K562 (cell line): ENCODE results near the gene LRPAP1. TPM values are rescaled to one million over a fixed set of nuclear protein-coding genes. Genes with fewer than 3 reads are reported as not detected.

Source experiments
- ATAC-seq: fragments of 200-7000 bp; cut with Tn5 transposase; 3 replicates; pipeline ENCODE4 v1.9.1; 2020; ENCODE audit warnings: moderate library complexity
- BruUV-seq: library from RNA; stranded (reverse); fragments of 400-500 nt; replicated peaks from 2 replicates; lab custom pipeline; 2021; lab: Mats Ljungman, UMichigan
- CTCF ChIA-PET: fragments of 300-600 bp; formaldehyde crosslinking; extraction: SDS; loops from one replicate; lab custom pipeline; 2021; ENCODE audit warnings: low intra/inter-chr PET ratio; lab: Yijun Ruan, JAX
- POLR2A ChIA-PET: fragments of 300-600, 350-650 bp; sonication (Branson Sonifier 250); formaldehyde crosslinking; extraction: SDS; loops from one replicate; lab custom pipeline; 2021; ENCODE audit warnings: antibody characterized with exemption, inconsistent platforms; lab: Yijun Ruan, JAX
- DNase-seq, 4 experiments: peaks; one replicate each; pipeline versions ENCODE4 v3.0.0 to v3.0.0-alpha.2; 2011 to 2018; ENCODE audit warnings: low spot score in 3 of 4, mixed read lengths in 3 of 4; ENCODE audit errors: extremely low read depth in 1 of 4
- FAIRE-seq: peaks from 2 replicates; lab custom pipeline; 2011; peaks lifted over from hg19 to GRCh38; lab: Jason Lieb, UNC
- H2AFZ ChIP-seq: 2 replicates; pipeline ENCODE4 v1.6.0; 2011; ENCODE audit warnings: low read depth, low read length, control low read depth, inconsistent platforms
- H3K27ac ChIP-seq: fragments of 200-600 bp; 3 replicates; pipeline ENCODE4 v1.8.0; 2011; ENCODE audit warnings: low read depth, mild to moderate bottlenecking, control low read depth, inconsistent platforms, low read length, moderate library complexity, mixed read lengths; ENCODE audit errors: extremely low read depth
- H3K27me3 ChIP-seq, 2 experiments: fragments of 300-600 bp in 1 of 2; 2 replicates in 1 of 2; 3 replicates in 1 of 2; pipeline versions ENCODE4 v1.6.0 to v1.8.0; 2011; ENCODE audit warnings: inconsistent platforms in 2 of 2, low read length in 2 of 2, mild to moderate bottlenecking in 1 of 2, mixed read lengths in 1 of 2, moderate library complexity in 1 of 2; ENCODE audit not compliant: control insufficient read depth in 2 of 2, insufficient read depth in 2 of 2
- H3K36me3 ChIP-seq: fragments of 300-600 bp; 3 replicates; pipeline ENCODE4 v1.8.0; 2011; ENCODE audit warnings: mild to moderate bottlenecking, low read length, inconsistent platforms; ENCODE audit not compliant: control insufficient read depth, insufficient read depth
- H3K4me1 ChIP-seq, 2 experiments: fragments of 200-600 bp in 1 of 2; replicated peaks in 1 of 2; 2 replicates in 1 of 2; 3 replicates in 1 of 2; pipeline versions ENCODE4 v1.5.1 to v1.8.0; 2011; ENCODE audit warnings: inconsistent platforms in 2 of 2, low read length in 2 of 2, mild to moderate bottlenecking in 1 of 2, mixed read lengths in 1 of 2, moderate library complexity in 1 of 2; ENCODE audit not compliant: control insufficient read depth in 2 of 2, insufficient read depth in 2 of 2
- H3K4me2 ChIP-seq: 2 replicates; pipeline ENCODE4 v1.6.1; 2011; ENCODE audit warnings: low read length, control low read depth, inconsistent platforms, mixed read lengths; ENCODE audit not compliant: insufficient read depth
- H3K4me3 ChIP-seq: fragments of 200-600 bp; sonication (generic), shearing (Covaris generic); 2 replicates; pipeline ENCODE4 v1.5.1; 2016; ENCODE audit warnings: control low read depth, inconsistent platforms
- H3K79me2 ChIP-seq: fragments of 200-600 bp; 3 replicates; pipeline ENCODE4 v1.8.0; 2011; ENCODE audit warnings: low read length, inconsistent platforms; ENCODE audit not compliant: control insufficient read depth, insufficient read depth
- H3K9ac ChIP-seq, 2 experiments: 2 replicates each; pipeline versions ENCODE4 v1.6.0 to v1.6.1; 2011; ENCODE audit warnings: low read depth in 2 of 2, low read length in 2 of 2, control low read depth in 1 of 2, inconsistent platforms in 1 of 2, mild to moderate bottlenecking in 1 of 2, mixed read lengths in 1 of 2; ENCODE audit not compliant: insufficient read depth in 1 of 2
- H3K9me1 ChIP-seq: one replicate; pipeline ENCODE4 v1.6.0; 2011; ENCODE audit warnings: inconsistent platforms, mild to moderate bottlenecking, low read length, moderate library complexity; ENCODE audit not compliant: control insufficient read depth, insufficient read depth
- H3K9me3 ChIP-seq: replicated peaks from 2 replicates; pipeline ENCODE4 v1.5.1; 2011; ENCODE audit warnings: low read depth, low read length, inconsistent platforms; ENCODE audit not compliant: control insufficient read depth, insufficient read depth
- H4K20me1 ChIP-seq: replicated peaks from 2 replicates; pipeline ENCODE4 v1.6.1; 2011; ENCODE audit warnings: low read length, inconsistent platforms, mixed read lengths; ENCODE audit not compliant: control insufficient read depth, insufficient read depth
- TAL1 ChIP-seq: fragments of 450-650 bp; IDR thresholded peaks from 2 replicates; pipeline ENCODE4 v1.6.1; 2016; ENCODE audit warnings: mild to moderate bottlenecking
- TEAD4 ChIP-seq, 2 experiments: sonication (generic) in 1 of 2; formaldehyde crosslinking in 1 of 2; IDR thresholded peaks; 2 replicates each; pipeline versions ENCODE4 v1.6.1 to v1.8.0; 2012 to 2022; ENCODE audit warnings: borderline replicate concordance in 1 of 2, inconsistent platforms in 1 of 2, low read length in 1 of 2, mild to moderate bottlenecking in 1 of 2, missing genetic modification reagents in 1 of 2
- USF1 ChIP-seq: sonication (generic); formaldehyde crosslinking; IDR thresholded peaks from 2 replicates; pipeline ENCODE4 v1.9.0; 2022; ENCODE audit warnings: mild to moderate bottlenecking, missing genetic modification reagents
- WGBS: fragments of 100-300 bp; shearing (Covaris generic); methylation state at CpG from one replicate; pipeline ENCODE4 v1.1.6; 2016; ENCODE audit warnings: low coverage, mixed read lengths; ENCODE audit not compliant: insufficient coverage; ENCODE audit errors: missing lambda C conversion rate; 5-methylcytosine and 5-hydroxymethylcytosine counted together
- in situ Hi-C: fragments of 300-500 bp; cut with MboI; formaldehyde crosslinking; loops from 4 replicates; pipeline ENCODE4 v1.15.0; 2018; ENCODE audit warnings: inconsistent platforms, mixed read lengths
- intact Hi-C: fragments of 100-400 bp; cut with micrococcal nuclease; formaldehyde crosslinking; loops from 2 replicates; pipeline ENCODE4 v1.14.2; 2022
- polyA plus RNA-seq, 8 experiments: library from polyadenylated mRNA; depleted of rRNA in 4 of 8; stranded (reverse) in 5 of 8; unstranded in 3 of 8; fragments of >200 nt; fragmentation: Nextera tagmentation in 2 of 8; fragmentation: Illumina TruSeq in 1 of 8; extraction: Ambion mirVana in 2 of 8; extraction: Trizol in 1 of 8; gene quantifications; 2 replicates each; pipeline versions ENCODE4 v1.2.1 to v1.2.3, GENCODE V29; 2011 to 2014; ENCODE audit warnings: inconsistent platforms in 1 of 8, missing spikeins in 1 of 8
- total RNA-seq, 7 experiments: library from RNA; depleted of rRNA in 6 of 7; stranded (reverse); fragments of >200 nt in 6 of 7; fragmentation: Illumina TruSeq in 2 of 7; extraction: Trizol in 2 of 7; gene quantifications; 2 replicates each; pipeline versions ENCODE4 v1.2.1 to v1.2.3, GENCODE V29; 2011 to 2021; ENCODE audit warnings: low replicate concordance in 1 of 7

Gene LRPAP1
- total and polyA plus RNA-seq, 9 of the 15 experiments (the other 6 are each of a cell fraction or from before 2014, with no cell fraction given) = 1.1 to 75.5 (median 41.8) TPM

- H3K4me2 ChIP-seq = no peak overlapping the region
- CTCF ChIA-PET = no interaction called here
- intact Hi-C loops = no loop called here
- POLR2A ChIA-PET = no interaction called here
- FAIRE-seq = no peak
- no peaks in the 10 kb centered on the region for H3K36me3 ChIP-seq
- TF ChIP-seq TEAD4 (IDR thresholded peaks at IDR 0.05; ENCODE audit: low read length) = no peak
- peak; percentile 27; the same call in 1 of the 2 replicates for TF ChIP-seq TEAD4 (CRISPR knock-in tag; IDR thresholded peaks at IDR 0.05; ENCODE audit: borderline replicate concordance)
- 0 out of 2 replicates have a peak, but pooled peaks have one; percentile 30 for TF ChIP-seq USF1 (CRISPR knock-in tag)
- TF ChIP-seq TAL1 = no peak
- WGBS = 4% methylated on average over 21 of the region's 25 CpGs
- peaks cover 22% of the 10 kb centered on the region for H4K20me1 ChIP-seq
- in situ Hi-C loops = no loop called here
- no peaks in the 10 kb centered on the region for H3K9me1 ChIP-seq
- no peak overlapping the region for H2AFZ ChIP-seq
- no peaks in the 10 kb centered on the region for H3K9me3 ChIP-seq
- no TSS peak for BruUV-seq
- ATAC-seq = peak; percentile 23
- no peak overlapping the region for H3K4me3 ChIP-seq
- no peak overlapping the region for H3K27ac ChIP-seq
- H3K9ac ChIP-seq = no peak overlapping the region
- no peaks in the 10 kb centered on the region for H3K79me2 ChIP-seq
- no peak for DNase-seq
- peaks cover 17 to 78% of the 10 kb centered on the region in 2 experiments; a peak in 4 of 5 replicates for H3K27me3 ChIP-seq
- H3K4me1 ChIP-seq = peaks cover 0 to 49% of the 10 kb centered on the region in 2 experiments; a peak in 2 of 5 replicates
These were observed 45.4 kb downstream of the LRPAP1 start for GRCh38 chr4:3486541-3487540.
